ENCODE results near the gene LRP1B.

LRP1B gene

GRCh38 chr2:142131010-142131669 lies at the start of gene LRP1B:
TSS of gene LRP1B (minus strand) at chr2:142131016. CDS start at chr2:142130729, 287 bp downstream.
- no peak for DNase-seq

GRCh38 chr2:142179686-142180085 lies 48.9 kb upstream of the LRP1B start:
- DNase-seq, result no peak

GRCh38 chr2:142178604-142179003 lies 47.8 kb upstream of the LRP1B start:
- no peak for DNase-seq

- no peak for DNase-seq
Observed at GRCh38 chr2:142176941-142177340, 46.1 kb upstream of the LRP1B start.

- no peak for DNase-seq
Observed at GRCh38 chr2:142175813-142176338, 45.1 kb upstream of the LRP1B start.

- DNase-seq, result no peak
Observed at GRCh38 chr2:142174176-142174575, 43.4 kb upstream of the LRP1B start.

- no peak for DNase-seq
Observed at GRCh38 chr2:142170847-142171246, 40.0 kb upstream of the LRP1B start.

GRCh38 chr2:142165790-142166189 lies 35.0 kb upstream of the LRP1B start:
- DNase-seq, result no peak

GRCh38 chr2:142153601-142154000 lies 22.8 kb upstream of the LRP1B start:
- DNase-seq, result no peak

GRCh38 chr2:142150453-142150852 lies 19.6 kb upstream of the LRP1B start:
- no peak for DNase-seq

- DNase-seq, result no peak
Observed at GRCh38 chr2:142144547-142144946, 13.7 kb upstream of the LRP1B start.

- no peak for DNase-seq
Observed at GRCh38 chr2:142142595-142142994, 11.8 kb upstream of the LRP1B start.

GRCh38 chr2:142140434-142140845 lies 9.6 kb upstream of the LRP1B start:
- DNase-seq, result no peak

- no peak for DNase-seq
Observed at GRCh38 chr2:142139384-142139783, 8.6 kb upstream of the LRP1B start.

GRCh38 chr2:142136571-142136970 lies 5.8 kb upstream of the LRP1B start:
- no peak for DNase-seq

- DNase-seq, result no peak
Observed at GRCh38 chr2:142134911-142135310, 4.1 kb upstream of the LRP1B start.

GRCh38 chr2:142130111-142131009 lies 456 bp downstream of the LRP1B start:
- no peak for DNase-seq

GRCh38 chr2:142128105-142128504 lies 2.7 kb downstream of the LRP1B start:
- DNase-seq, result no peak

- no peak for DNase-seq
Observed at GRCh38 chr2:142127248-142127647, 3.6 kb downstream of the LRP1B start.

GRCh38 chr2:142124706-142125105 lies 6.1 kb downstream of the LRP1B start:
- no peak for DNase-seq

- no peak for DNase-seq
Observed at GRCh38 chr2:142119347-142119746, 11.5 kb downstream of the LRP1B start.

GRCh38 chr2:142112757-142113221 lies 18.0 kb downstream of the LRP1B start:
- DNase-seq, result no peak

- no peak for DNase-seq
Observed at GRCh38 chr2:142104134-142104758, 26.6 kb downstream of the LRP1B start.
